Naive thymus-derived CD4-positive, alpha-beta T cell (primary cell): ENCODE results near the gene ZNF177. TPM values are rescaled to one million over a fixed set of nuclear protein-coding genes. Genes with fewer than 3 reads are reported as not detected.

Source experiments
- polyA plus RNA-seq, 2 donors: library from polyadenylated mRNA; unstranded; fragments of 300-500 nt; fragmentation: Illumina TruSeq; gene quantifications; one replicate each; pipeline ENCODE4 v1.2.3, GENCODE V29; 2021
- total RNA-seq, 6 experiments: library from RNA in 5 of 6; stranded (reverse) in 5 of 6; gene quantifications; 1 replicate in 5 of 6; 2 replicates in 1 of 6; pipeline ENCODE4 v1.2.3 and lab custom pipeline; 2021 to 2026

Gene ZNF177
- total and polyA plus RNA-seq, 7 experiments from 2014 or later = 0.21 to 4.3 (median 1.1) TPM

Other genes with a start within 250 kb of the ZNF177 start
- not detected for gene OR7G1, start 247.2 kb upstream of the ZNF177 start, total RNA-seq
- not detected for gene OR7G1, start 247.2 kb upstream of the ZNF177 start, polyA plus RNA-seq
- not detected for gene OR7G3, start 236.1 kb upstream of the ZNF177 start, total RNA-seq
- gene OR7G3, start 236.1 kb upstream of the ZNF177 start, polyA plus RNA-seq = not detected
- gene ZNF317, start 222.6 kb upstream of the ZNF177 start, total RNA-seq = 10 to 100 TPM; 39.4 to 75.5 (median 54.5) TPM
- gene ZNF317, start 222.6 kb upstream of the ZNF177 start, polyA plus RNA-seq = 10 to 100 TPM; 33.3 to 38.4 TPM
- under 1 TPM in 1 of 5 experiments, not detected in 4; 0.82 TPM for gene OR7D2, start 184.0 kb upstream of the ZNF177 start, total RNA-seq
- not detected for gene OR7D2, start 184.0 kb upstream of the ZNF177 start, polyA plus RNA-seq
- gene OR7D4, start 143.4 kb upstream of the ZNF177 start, total RNA-seq = not detected
- not detected for gene OR7D4, start 143.4 kb upstream of the ZNF177 start, polyA plus RNA-seq
- not detected for gene OR7E24, start 112.1 kb upstream of the ZNF177 start, total RNA-seq
- gene OR7E24, start 112.1 kb upstream of the ZNF177 start, polyA plus RNA-seq = not detected
- 10 to 100 TPM in 4 of 5 experiments, 1 to 10 TPM in 1; 9.1 to 19.1 (median 15.5) TPM for gene ZNF699, start 53.2 kb upstream of the ZNF177 start, total RNA-seq
- 10 to 100 TPM in 1 of 2 donors, 1 to 10 TPM in 1; 9.8 to 28.5 TPM for gene ZNF699, start 53.2 kb upstream of the ZNF177 start, polyA plus RNA-seq
- gene ZNF559, start 38.8 kb upstream of the ZNF177 start, total RNA-seq = 10 to 100 TPM in 4 of 5 experiments, 1 to 10 TPM in 1; 9.1 to 58.2 (median 16.5) TPM
- 10 to 100 TPM; 52.2 to 56.2 TPM for gene ZNF559, start 38.8 kb upstream of the ZNF177 start, polyA plus RNA-seq
- gene ZNF266, start 72.6 kb downstream of the ZNF177 start, total RNA-seq = 10 to 100 TPM; 34.0 to 73.9 (median 55.0) TPM
- gene ZNF266, start 72.6 kb downstream of the ZNF177 start, polyA plus RNA-seq = 10 to 100 TPM; 23.1 to 29.5 TPM
- not detected for gene ZNF560, start 135.6 kb downstream of the ZNF177 start, total RNA-seq
- not detected for gene ZNF560, start 135.6 kb downstream of the ZNF177 start, polyA plus RNA-seq
- 10 to 100 TPM; 11.2 to 22.6 (median 15.8) TPM for gene ZNF426, start 175.6 kb downstream of the ZNF177 start, total RNA-seq
- 10 to 100 TPM; 15.0 to 21.5 TPM for gene ZNF426, start 175.6 kb downstream of the ZNF177 start, polyA plus RNA-seq
- gene ZNF121, start 221.5 kb downstream of the ZNF177 start, total RNA-seq = 10 to 100 TPM; 28.3 to 49.4 (median 47.0) TPM
- gene ZNF121, start 221.5 kb downstream of the ZNF177 start, polyA plus RNA-seq = 1 to 10 TPM; 3.3 to 5.0 TPM